ENCODE measurements around the gene CES3. TPM values are rescaled to one million over a fixed set of nuclear protein-coding genes. Genes with fewer than 3 reads are reported as not detected.

CES3 gene
- total and polyA plus RNA-seq, 12 donors = 0.22 to 1.7 (median 0.67) TPM; not detected in 1

GRCh38 chr16:66975302-66975893, 14.3 kb downstream of the CES3 start:
- Histone ChIP-seq H3K4me1 (replicated peaks in 1 of 2) (no peaks in the 10 kb centered on the region), H3K9me3 (replicated peaks in 1 of 3) (no peaks in the 10 kb centered on the region), H3K27ac (no peak overlapping the region), H3K4me3 (no peak overlapping the region), H3K27me3 (no peaks in the 10 kb centered on the region), H3K36me3 (replicated peaks in 1 of 2) (no peaks in the 10 kb centered on the region)
- intact Hi-C loops (cut with DNase I) = loop anchor here (5.0 kb wide), 2 partner anchors 127 to 182 kb away; partner anchors contain the start of genes FBXL8 (in 1 of the 2) and TRADD (in 1 of the 2)
- WGBS, 4 donors = 63 to 81% (median 76%) methylated on average over 14 of the region's 14 CpGs
- TF ChIP-seq CTCF (IDR thresholded peaks at IDR 0.05) = no peak
- no peak for DNase-seq

- WGBS, 4 donors = 41 to 55% (median 53%) methylated on average over 12 to 13 of the region's 13 CpGs
- H3K36me3 ChIP-seq (replicated peaks in 1 of 2) = no peaks in the 10 kb centered on the region
- no peaks in the 10 kb centered on the region for H3K9me3 ChIP-seq (replicated peaks in 1 of 3)
- intact Hi-C loops (cut with DNase I) = loop anchor here (5.0 kb wide), 2 partner anchors 126 to 181 kb away; partner anchors contain the start of genes FBXL8 (in 1 of the 2) and TRADD (in 1 of the 2)
- no peak overlapping the region for H3K27ac ChIP-seq
- no peak for DNase-seq
- TF ChIP-seq POLR2A (IDR thresholded peaks at IDR 0.05) = no peak
- no peak for TF ChIP-seq CTCF (IDR thresholded peaks at IDR 0.05)
- no peaks in the 10 kb centered on the region for H3K27me3 ChIP-seq
- no peak overlapping the region for H3K4me3 ChIP-seq
- no peaks in the 10 kb centered on the region for H3K4me1 ChIP-seq (replicated peaks in 1 of 2)
Observed at GRCh38 chr16:66976746-66977145, 15.7 kb downstream of the CES3 start.

GRCh38 chr16:66977341-66978113, 16.5 kb downstream of the CES3 start:
- Histone ChIP-seq H3K36me3 (replicated peaks in 1 of 2) (no peaks in the 10 kb centered on the region), H3K4me1 (replicated peaks in 1 of 2) (no peaks in the 10 kb centered on the region), H3K27ac (no peak overlapping the region), H3K4me3 (no peak overlapping the region), H3K27me3 (no peaks in the 10 kb centered on the region), H3K9me3 (replicated peaks in 1 of 3) (no peaks in the 10 kb centered on the region)
- TF ChIP-seq POLR2A (IDR thresholded peaks at IDR 0.05) (no peak), CTCF (IDR thresholded peaks at IDR 0.05) (peak; percentile 95 to 99 (median 98))
- 26% methylated on average over 7 to 15 of the region's 15 CpGs for WGBS, 4 donors
- intact Hi-C loops (cut with DNase I) = loop anchor here (2.0 to 5.0 kb wide), 3 partner anchors 125 to 180 kb away; partner anchors contain the start of genes FBXL8 (in 1 of the 2) and TRADD (in 1 of the 2)
- peak; percentile 90 to 97 (median 95) for DNase-seq

- Histone ChIP-seq H3K4me3 (no peak overlapping the region), H3K36me3 (replicated peaks in 1 of 2) (no peaks in the 10 kb centered on the region), H3K9me3 (replicated peaks in 1 of 3) (no peaks in the 10 kb centered on the region), H3K27ac (no peak overlapping the region), H3K27me3 (no peaks in the 10 kb centered on the region), H3K4me1 (replicated peaks in 1 of 2) (no peaks in the 10 kb centered on the region)
- WGBS, 4 donors = 41 to 59% (median 57%) methylated on average over 10 to 16 of the region's 16 CpGs
- intact Hi-C loops (cut with DNase I) = loop anchor here (2.0 to 5.0 kb wide), 3 partner anchors 123 to 178 kb away; partner anchors contain the start of genes FBXL8 (in 1 of the 2) and TRADD (in 1 of the 2)
- TF ChIP-seq POLR2A (IDR thresholded peaks at IDR 0.05) = no peak
- no peak for TF ChIP-seq CTCF (IDR thresholded peaks at IDR 0.05)
- peak in 3 of 7 donors; percentile 39 to 53 (median 47) for DNase-seq
Observed at GRCh38 chr16:66979011-66979717, 18.1 kb downstream of the CES3 start.
